Adrenal gland (tissue), 5 donors: Measurements from ENCODE around the gene ITGB4.

Source experiments
- CTCF ChIP-seq, 6 experiments: fragments of 450-650 bp in 4 of 6; fragments of 200-600 bp in 2 of 6; sonication (generic) in 1 of 6; IDR thresholded peaks; 1 replicate in 5 of 6; 2 replicates in 1 of 6; pipeline versions ENCODE4 v1.5.1 to v1.8.0; 2016 to 2021; ENCODE audit warnings: antibody characterized with exemption in 6 of 6, mild to moderate bottlenecking in 2 of 6, moderate library complexity in 1 of 6
- POLR2A ChIP-seq, 2 donors: fragments of 450-650 bp; IDR thresholded peaks; one replicate each; pipeline ENCODE4 v1.6.1; 2017; ENCODE audit warnings: antibody characterized with exemption in 2 of 2, mild to moderate bottlenecking in 2 of 2, moderate library complexity in 1 of 2
- donor health status: DM: no; HTN: no; CAD: no.

- TF ChIP-seq CTCF (IDR thresholded peaks at IDR 0.05) = no peak
- no peak for TF ChIP-seq POLR2A (IDR thresholded peaks at IDR 0.05)
Measured at GRCh38 chr17:75767881-75768280, 46.6 kb downstream of the ITGB4 start.
